SU-DHL-6 (cell line): ENCODE measurements around the gene NLGN3.

Experiments
- H2AFZ ChIP-seq: fragments of 200-600 bp; sonication (generic); 2 replicates; pipeline ENCODE4 v1.6.1; 2014; ENCODE audit warnings: low read depth, mild to moderate bottlenecking, moderate library complexity, mixed read lengths, antibody characterized with exemption, low read length; ENCODE audit not compliant: severe bottlenecking
- H3F3A ChIP-seq: fragments of 200-600 bp; shearing (Covaris generic); 2 replicates; pipeline ENCODE4 v1.6.0; 2016; ENCODE audit warnings: antibody characterized with exemption, mild to moderate bottlenecking; ENCODE audit not compliant: insufficient read depth
- H3K27ac ChIP-seq: fragments of 200-600 bp; sonication (generic); 2 replicates; pipeline ENCODE4 v1.5.1; 2016; ENCODE audit warnings: low read depth, mild to moderate bottlenecking, low read length, moderate library complexity, mixed read lengths
- H3K27me3 ChIP-seq: fragments of 200-600 bp; sonication (generic), shearing (Covaris generic); 2 replicates; pipeline ENCODE4 v1.6.0; 2014; ENCODE audit warnings: mild to moderate bottlenecking, low read length
- H3K36me3 ChIP-seq: fragments of 200-600 bp; sonication (generic); 2 replicates; pipeline ENCODE4 v1.6.1; 2014; ENCODE audit warnings: mild to moderate bottlenecking, low read length, mixed read lengths
- H3K4me2 ChIP-seq: fragments of 300-600, 200-600 bp; shearing (Covaris generic), sonication (generic); 2 replicates; pipeline ENCODE4 v1.6.0; 2014; ENCODE audit warnings: low read length, low read depth, mild to moderate bottlenecking; ENCODE audit not compliant: poor library complexity, severe bottlenecking
- H3K4me3 ChIP-seq: fragments of 200-600 bp; sonication (generic); 2 replicates; pipeline ENCODE4 v1.5.1; 2014; ENCODE audit warnings: antibody characterized with exemption, low read length, mild to moderate bottlenecking, mixed read lengths; ENCODE audit not compliant: insufficient read depth, poor library complexity, severe bottlenecking
- H3K79me2 ChIP-seq: fragments of 200-600 bp; sonication (generic); 2 replicates; pipeline ENCODE4 v1.6.1; 2014; ENCODE audit warnings: mild to moderate bottlenecking, low read length, moderate library complexity; ENCODE audit not compliant: insufficient read depth
- H3K9ac ChIP-seq: fragments of 200-600 bp; sonication (generic); 2 replicates; pipeline ENCODE4 v1.7.0; 2014; ENCODE audit warnings: mild to moderate bottlenecking, low read length
- H3K9me2 ChIP-seq: fragments of 200-600 bp; sonication (generic); replicated peaks from 2 replicates; pipeline ENCODE4 v1.6.1; 2014; ENCODE audit warnings: low read length; ENCODE audit not compliant: insufficient read depth
- H3K9me3 ChIP-seq: fragments of 200-600 bp; sonication (generic); 2 replicates; pipeline ENCODE4 v1.6.1; 2014; ENCODE audit warnings: low read length, mixed read lengths; ENCODE audit not compliant: insufficient read depth
- H4K20me1 ChIP-seq: fragments of 200-600 bp; sonication (generic); 2 replicates; pipeline ENCODE4 v1.6.1; 2014; ENCODE audit warnings: low read depth, mild to moderate bottlenecking, antibody characterized with exemption, low read length, moderate library complexity, mixed read lengths
- EZH2phosphoT487 ChIP-seq: fragments of 200-600 bp; sonication (generic), shearing (Covaris generic); conservative IDR thresholded peaks from 2 replicates; pipeline ENCODE4 v1.6.1; 2018; ENCODE audit warnings: mild to moderate bottlenecking, antibody characterized with exemption, low read length, moderate library complexity, mixed read lengths
- TF ChIP-seq, protein P1 (sequence below): fragments of 200-600 bp; sonication (generic); IDR thresholded peaks from one replicate; pipeline ENCODE4 v1.5.1; 2017; ENCODE audit warnings: antibody characterized with exemption, mild to moderate bottlenecking, low read length, moderate library complexity; ENCODE audit not compliant: insufficient read depth, poor library complexity, severe bottlenecking

Gene NLGN3

DNA sequence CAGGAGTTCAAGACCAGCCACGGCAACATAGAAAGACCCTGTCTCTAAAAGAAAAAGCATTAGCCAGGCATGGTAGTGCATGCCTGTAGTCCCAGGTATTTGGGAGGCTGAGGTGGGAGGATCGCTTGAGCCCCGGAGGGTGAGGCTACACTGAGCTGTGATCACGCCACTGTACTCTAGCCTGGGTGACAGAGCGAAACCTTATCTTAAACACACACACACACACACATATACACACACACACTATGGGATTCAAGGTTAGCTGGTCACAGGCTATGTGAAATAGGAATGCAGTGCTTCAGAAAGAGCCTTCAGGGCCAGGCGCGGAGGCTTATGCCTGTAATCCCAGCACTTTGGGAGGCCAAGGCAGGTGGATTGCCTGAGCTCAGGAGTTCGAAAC is 23.5 kb downstream of the NLGN3 start:
- Histone ChIP-seq H3K36me3 (no peaks in the 10 kb centered on the region), H2AFZ (no peak overlapping the region), H3K9ac (no peak overlapping the region), H3K9me2 (no peaks in the 10 kb centered on the region), H3K4me2 (no peak overlapping the region), H3K27me3 (no peaks in the 10 kb centered on the region), H3K27ac (no peak overlapping the region), H4K20me1 (no peaks in the 10 kb centered on the region), H3F3A (no peaks in the 10 kb centered on the region), H3K79me2 (no peaks in the 10 kb centered on the region), H3K4me3 (no peak overlapping the region), H3K9me3 (no peaks in the 10 kb centered on the region)
- TF ChIP-seq EZH2phosphoT487: no peak

DNA sequence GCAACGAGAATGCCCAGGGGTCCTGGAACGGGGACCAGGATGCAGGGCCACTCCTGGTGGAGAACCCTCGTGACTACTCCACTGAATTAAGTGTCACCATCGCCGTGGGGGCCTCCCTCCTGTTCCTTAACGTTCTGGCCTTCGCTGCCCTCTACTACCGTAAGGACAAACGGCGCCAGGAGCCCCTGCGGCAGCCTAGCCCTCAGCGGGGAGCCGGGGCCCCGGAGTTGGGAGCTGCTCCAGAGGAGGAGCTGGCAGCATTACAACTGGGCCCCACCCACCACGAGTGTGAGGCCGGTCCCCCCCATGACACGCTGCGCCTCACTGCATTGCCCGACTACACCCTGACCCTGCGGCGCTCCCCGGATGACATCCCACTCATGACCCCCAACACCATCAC is 24.9 kb downstream of the NLGN3 start:
- H3K27me3 ChIP-seq: no peaks in the 10 kb centered on the region
- H2AFZ ChIP-seq: no peak overlapping the region
- no peak overlapping the region for H3K27ac ChIP-seq
- H3F3A ChIP-seq: no peaks in the 10 kb centered on the region
- no peak overlapping the region for H3K4me2 ChIP-seq
- no peaks in the 10 kb centered on the region for H3K9me2 ChIP-seq
- no peak overlapping the region for H3K4me3 ChIP-seq
- H4K20me1 ChIP-seq: no peaks in the 10 kb centered on the region
- H3K36me3 ChIP-seq: no peaks in the 10 kb centered on the region
- TF ChIP-seq, protein P1, sequence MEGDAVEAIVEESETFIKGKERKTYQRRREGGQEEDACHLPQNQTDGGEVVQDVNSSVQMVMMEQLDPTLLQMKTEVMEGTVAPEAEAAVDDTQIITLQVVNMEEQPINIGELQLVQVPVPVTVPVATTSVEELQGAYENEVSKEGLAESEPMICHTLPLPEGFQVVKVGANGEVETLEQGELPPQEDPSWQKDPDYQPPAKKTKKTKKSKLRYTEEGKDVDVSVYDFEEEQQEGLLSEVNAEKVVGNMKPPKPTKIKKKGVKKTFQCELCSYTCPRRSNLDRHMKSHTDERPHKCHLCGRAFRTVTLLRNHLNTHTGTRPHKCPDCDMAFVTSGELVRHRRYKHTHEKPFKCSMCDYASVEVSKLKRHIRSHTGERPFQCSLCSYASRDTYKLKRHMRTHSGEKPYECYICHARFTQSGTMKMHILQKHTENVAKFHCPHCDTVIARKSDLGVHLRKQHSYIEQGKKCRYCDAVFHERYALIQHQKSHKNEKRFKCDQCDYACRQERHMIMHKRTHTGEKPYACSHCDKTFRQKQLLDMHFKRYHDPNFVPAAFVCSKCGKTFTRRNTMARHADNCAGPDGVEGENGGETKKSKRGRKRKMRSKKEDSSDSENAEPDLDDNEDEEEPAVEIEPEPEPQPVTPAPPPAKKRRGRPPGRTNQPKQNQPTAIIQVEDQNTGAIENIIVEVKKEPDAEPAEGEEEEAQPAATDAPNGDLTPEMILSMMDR: no peak
- no peak for TF ChIP-seq EZH2phosphoT487
- no peak overlapping the region for H3K9ac ChIP-seq
- no peaks in the 10 kb centered on the region for H3K79me2 ChIP-seq
- H3K9me3 ChIP-seq: no peaks in the 10 kb centered on the region

DNA sequence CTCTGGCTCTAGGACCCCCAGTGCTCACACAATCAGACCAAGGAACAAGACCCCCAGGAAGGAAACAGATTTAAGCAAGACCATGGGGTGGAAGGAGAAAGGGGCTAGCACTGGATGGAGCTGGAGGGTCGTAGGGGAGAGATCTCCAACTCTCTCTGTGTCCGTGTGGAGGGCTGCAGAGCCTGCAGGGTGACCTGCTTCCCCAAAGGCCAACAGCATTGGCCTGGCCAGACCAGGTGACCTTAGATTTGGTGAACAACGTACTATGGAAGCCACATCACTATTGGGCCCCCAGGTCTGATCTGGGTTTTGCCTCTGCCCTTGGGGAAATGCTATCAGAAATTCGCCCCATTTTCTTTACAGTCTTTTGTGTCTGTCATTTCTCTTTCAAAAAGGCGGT is 26.0 kb downstream of the NLGN3 start:
- H3K4me3 ChIP-seq: no peak overlapping the region
- H2AFZ ChIP-seq: no peak overlapping the region
- H3K9ac ChIP-seq: no peak overlapping the region
- H3K27ac ChIP-seq: no peak overlapping the region
- no peaks in the 10 kb centered on the region for H3K36me3 ChIP-seq
- no peaks in the 10 kb centered on the region for H3K27me3 ChIP-seq
- TF ChIP-seq EZH2phosphoT487: no peak
- H4K20me1 ChIP-seq: no peaks in the 10 kb centered on the region
- no peak overlapping the region for H3K4me2 ChIP-seq
- H3F3A ChIP-seq: no peaks in the 10 kb centered on the region
- H3K79me2 ChIP-seq: no peaks in the 10 kb centered on the region
- H3K9me2 ChIP-seq: no peaks in the 10 kb centered on the region
- H3K9me3 ChIP-seq: no peaks in the 10 kb centered on the region

DNA sequence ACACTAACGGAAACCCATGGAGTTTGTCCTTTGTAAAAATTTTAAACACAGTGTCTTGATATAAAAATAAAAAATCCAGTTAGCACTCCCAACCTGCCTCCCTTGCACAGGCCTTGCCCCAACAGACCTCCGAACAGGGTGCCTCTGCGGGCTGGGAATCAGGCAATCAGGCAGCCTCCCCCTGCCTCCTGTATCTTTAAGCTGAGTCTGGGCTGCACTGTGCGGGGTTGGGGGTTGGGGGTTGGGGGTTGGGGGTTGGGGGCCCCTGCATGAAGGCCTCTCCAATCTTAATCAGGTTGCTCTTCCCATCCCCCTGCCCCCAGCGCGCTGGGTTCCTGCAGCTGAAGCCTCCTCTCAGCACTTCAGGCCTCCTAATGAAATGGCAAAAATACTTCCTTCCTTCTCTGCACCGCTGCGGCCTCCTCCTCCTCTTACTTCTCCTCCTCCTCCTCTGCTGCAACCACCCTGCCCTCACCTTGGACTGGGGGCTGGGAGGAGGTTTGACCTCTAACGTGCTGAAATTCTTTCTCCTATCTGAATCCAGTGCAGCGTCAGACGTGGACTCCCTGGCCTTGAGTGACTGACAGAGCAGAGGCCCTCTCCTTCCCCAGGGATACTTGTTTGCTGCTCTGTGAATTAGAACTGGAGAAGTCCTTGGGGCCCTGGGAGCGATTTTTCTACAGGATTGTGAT is 26.6 kb downstream of the NLGN3 start:
- H3K9me3 ChIP-seq: no peaks in the 10 kb centered on the region
- no peak overlapping the region for H3K4me3 ChIP-seq
- H3K27me3 ChIP-seq: no peaks in the 10 kb centered on the region
- no peak overlapping the region for H2AFZ ChIP-seq
- no peak for TF ChIP-seq EZH2phosphoT487
- TF ChIP-seq, protein P1: no peak
- H3K36me3 ChIP-seq: no peaks in the 10 kb centered on the region
- no peaks in the 10 kb centered on the region for H3K9me2 ChIP-seq
- no peak overlapping the region for H3K4me2 ChIP-seq
- H3K27ac ChIP-seq: no peak overlapping the region
- H4K20me1 ChIP-seq: no peaks in the 10 kb centered on the region
- H3K79me2 ChIP-seq: no peaks in the 10 kb centered on the region
- no peaks in the 10 kb centered on the region for H3F3A ChIP-seq
- no peak overlapping the region for H3K9ac ChIP-seq
